Placental pericyte (primary cell): ENCODE measurements around the gene SSNA1. TPM values are rescaled to one million over a fixed set of nuclear protein-coding genes. Genes with fewer than 3 reads are reported as not detected.

Experiments used
- small RNA-seq: library from RNA; depleted of rRNA; stranded (forward); fragments of <200 nt; gene quantifications from one replicate; pipeline ENCODE3, GENCODE V24; 2012; ENCODE audit warnings: low replicate concordance
- total RNA-seq: library from RNA; depleted of rRNA; stranded (reverse); fragments of >200 nt; gene quantifications from 2 replicates; pipeline ENCODE4 v1.2.3, GENCODE V29; 2012

SSNA1 gene
- total RNA-seq = 75.5 and 82.3 TPM in 2 replicates

DNA sequence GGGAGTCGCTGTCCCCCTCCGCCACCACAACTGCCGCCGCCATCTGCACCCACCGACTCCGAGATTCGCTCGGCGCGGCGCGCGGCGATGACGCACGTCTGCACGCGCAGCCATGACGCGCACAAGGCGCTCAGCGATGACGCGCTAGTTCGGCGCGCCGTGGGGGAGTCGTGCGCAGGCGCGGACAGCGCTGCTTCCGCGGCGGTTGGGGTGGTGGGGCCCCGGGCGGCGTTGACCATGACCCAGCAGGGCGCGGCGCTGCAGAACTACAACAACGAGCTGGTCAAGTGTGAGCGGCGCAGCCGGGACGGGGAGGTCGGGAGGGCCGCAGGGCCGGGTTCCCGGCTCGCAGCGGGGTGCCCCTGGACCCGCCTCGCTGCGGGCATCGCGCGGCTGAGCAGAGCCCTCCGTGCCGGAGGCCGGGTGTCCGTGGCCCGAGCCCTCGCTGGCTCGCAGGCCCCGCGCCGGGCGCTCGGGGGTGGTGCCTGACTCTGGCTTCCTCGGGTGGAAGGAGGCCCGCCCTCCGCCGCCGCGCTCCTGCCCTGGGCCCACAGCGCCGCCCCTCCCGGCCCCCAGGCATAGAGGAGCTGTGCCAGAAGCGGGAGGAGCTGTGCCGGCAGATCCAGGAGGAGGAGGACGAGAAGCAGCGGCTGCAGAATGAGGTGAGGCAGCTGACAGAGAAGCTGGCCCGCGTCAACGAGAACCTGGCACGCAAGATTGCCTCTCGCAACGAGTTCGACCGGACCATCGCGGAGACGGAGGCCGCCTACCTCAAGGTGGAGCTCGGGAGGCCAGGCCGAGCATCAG is at the start of gene SSNA1, which contains the start of gene ANAPC2:
SSNA1 (plus strand) TSS at position 187 of the 807 bp plus-strand sequence; CDS start at position 238, 51 bp downstream.
ANAPC2 (minus strand) TSS at position 71 of the 807 bp plus-strand sequence; CDS start at position 43, 28 bp downstream.

GRCh38 chr9:137138722-137139467 is 49.6 kb upstream of the SSNA1 start, which contains the start of gene GRIN1:
TSS of gene GRIN1 (plus strand) at chr9:137139154. CDS start at chr9:137139487, 333 bp downstream.

GRCh38 chr9:137169896-137170358 is 18.5 kb upstream of the SSNA1 start, which contains the start of gene LRRC26:
TSS of gene LRRC26 (minus strand) at chr9:137170051. CDS start at chr9:137169943, 108 bp downstream.

GRCh38 chr9:137200311-137201204 is 12.1 kb downstream of the SSNA1 start, which contains the start of gene TPRN:
TSS of gene TPRN (minus strand) at chr9:137200741. CDS start at chr9:137200711, 30 bp downstream.

DNA sequence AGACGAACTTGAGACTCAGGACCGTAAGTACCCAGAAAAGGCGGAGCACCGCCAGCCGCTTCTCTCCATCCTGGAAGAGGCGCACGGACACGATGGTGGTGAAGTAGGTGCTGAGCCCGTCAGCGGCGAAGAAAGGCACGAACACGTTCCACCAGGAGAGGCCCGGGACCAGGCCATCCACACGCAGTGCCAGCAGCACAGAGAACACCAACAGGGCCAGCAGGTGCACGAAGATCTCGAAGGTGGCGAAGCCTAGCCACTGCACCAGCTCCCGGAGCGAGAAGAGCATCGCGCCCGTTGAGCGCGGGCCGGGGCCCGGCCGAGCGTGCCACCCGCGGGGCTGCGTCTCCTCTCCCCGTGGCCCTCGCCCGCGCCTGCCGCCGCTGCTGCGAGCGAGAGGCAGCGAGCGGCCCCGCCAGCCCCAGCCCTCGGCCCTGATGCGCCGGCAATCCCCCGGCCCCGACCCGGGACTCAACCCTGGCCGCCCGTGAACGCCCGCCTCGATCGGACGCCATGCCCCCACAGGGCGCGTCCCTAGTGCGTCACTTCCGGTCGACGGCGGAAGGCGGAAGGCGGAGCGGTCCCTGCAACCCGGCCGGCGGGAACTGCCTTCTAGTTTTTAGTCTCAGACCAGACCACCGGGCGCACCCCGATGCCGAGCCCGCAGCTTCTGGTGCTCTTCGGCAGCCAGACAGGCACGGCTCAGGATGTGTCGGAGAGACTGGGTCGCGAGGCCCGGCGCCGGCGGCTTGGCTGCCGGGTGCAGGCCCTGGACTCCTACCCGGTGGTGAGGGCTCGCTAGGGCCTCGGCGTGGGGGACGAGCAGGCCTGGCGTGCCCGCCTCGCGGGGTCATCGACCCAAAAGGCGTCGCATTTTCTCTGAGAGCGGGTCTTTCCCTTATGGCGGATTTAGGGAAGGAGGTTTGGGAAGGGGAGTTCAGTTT is 16.9 kb downstream of the SSNA1 start, which contains the start of the genes NDOR1 and TMEM203:
NDOR1 (plus strand) TSS at position 575 of the 944 bp plus-strand sequence; CDS start at position 653, 78 bp downstream.
TMEM203 (minus strand) TSS at position 523 of the 944 bp plus-strand sequence; CDS start at position 289, 234 bp downstream.

GRCh38 chr9:137222190-137223077 is 34.0 kb downstream of the SSNA1 start, which contains the start of gene RNF208:
TSS of gene RNF208 (minus strand) at chr9:137222240. CDS start at chr9:137221212, 1,028 bp downstream.

DNA sequence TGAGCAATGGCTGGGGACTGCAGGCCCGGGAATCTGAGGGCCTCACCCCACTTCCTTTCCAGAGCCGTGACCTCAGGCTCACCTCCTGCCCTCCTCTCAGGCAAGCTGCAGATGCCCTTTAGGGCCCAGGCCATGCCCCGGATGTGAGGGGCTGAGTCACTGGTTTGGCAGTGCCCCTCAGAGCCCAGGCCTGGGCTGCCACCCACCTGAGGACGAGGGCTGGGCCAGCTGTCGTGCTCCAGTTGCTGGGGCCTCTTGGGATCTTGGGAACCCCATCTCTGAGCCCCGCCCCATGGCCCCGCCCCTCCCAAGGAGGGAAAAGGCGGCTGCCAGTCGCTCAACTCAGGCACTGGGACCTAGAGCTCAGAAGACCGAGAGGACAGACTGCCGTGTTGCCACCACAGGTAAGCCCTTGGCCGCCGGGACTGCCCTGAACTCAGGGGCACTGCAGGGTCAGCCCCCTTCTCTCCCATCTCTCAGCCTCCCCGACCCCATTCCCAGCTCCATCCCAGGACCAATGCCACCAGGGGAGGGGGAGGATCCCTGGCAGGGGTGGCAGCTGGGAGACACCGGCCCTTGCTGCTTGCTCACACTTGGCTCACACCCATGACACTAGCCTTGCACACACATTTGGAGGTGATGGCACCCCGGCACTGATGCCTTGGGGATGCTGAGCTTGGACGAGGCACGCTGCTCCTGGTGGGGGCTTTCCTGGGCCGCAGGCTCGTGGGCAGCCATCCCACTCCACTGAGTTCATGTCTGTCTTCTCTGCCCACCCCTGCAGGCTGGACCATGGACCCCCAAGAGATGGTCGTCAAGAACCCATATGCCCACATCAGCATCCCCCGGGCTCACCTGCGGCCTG is 36.6 kb downstream of the SSNA1 start, which contains the start of gene CYSRT1:
CYSRT1 (plus strand) TSS at position 345 of the 865 bp plus-strand sequence; CDS start at position 793, 448 bp downstream.

GRCh38 chr9:137227054-137227852 is 38.8 kb downstream of the SSNA1 start, which contains the start of gene RNF224:
TSS of gene RNF224 (plus strand) at chr9:137227502. CDS start at chr9:137228336, 834 bp downstream.

GRCh38 chr9:137230705-137231371 is 42.4 kb downstream of the SSNA1 start, which contains the start of gene SLC34A3:
TSS of gene SLC34A3 (plus strand) at chr9:137230901. CDS start at chr9:137231703, 802 bp downstream.

Small RNAs within 50 kb of the gene (small RNA-seq; reads per million reads assigned to genes)
- gene MIR3621 = not detected

Other genes starting within 250 kb of the SSNA1 start
- 198 and 213 TPM in 2 replicates for gene FBXW5, start 243.9 kb upstream of the SSNA1 start, total RNA-seq
- gene C8G, start 243.4 kb upstream of the SSNA1 start, total RNA-seq = 0.66 TPM in 1 of 2 replicates, not detected in the other
- gene LCN12, start 236.4 kb upstream of the SSNA1 start, total RNA-seq = 0.88 TPM in 1 of 2 replicates, not detected in the other
- gene PTGDS, start 211.2 kb upstream of the SSNA1 start, total RNA-seq = 4.2 and 78.6 TPM in 2 replicates
- gene LCNL1, start 205.7 kb upstream of the SSNA1 start, total RNA-seq = 0.14 and 9.8 TPM in 2 replicates
- gene PAXX, start 196.3 kb upstream of the SSNA1 start, total RNA-seq = 12.0 and 13.9 TPM in 2 replicates
- 4.3 and 12.7 TPM in 2 replicates for gene CLIC3, start 192.1 kb upstream of the SSNA1 start, total RNA-seq
- 18.8 and 18.9 TPM in 2 replicates for gene ABCA2, start 160.4 kb upstream of the SSNA1 start, total RNA-seq
- gene FUT7, start 156.6 kb upstream of the SSNA1 start, total RNA-seq = not detected in 2 replicates
- gene NPDC1, start 142.5 kb upstream of the SSNA1 start, total RNA-seq = 16.0 and 21.0 TPM in 2 replicates
- not detected in 2 replicates for gene ENTPD2, start 134.6 kb upstream of the SSNA1 start, total RNA-seq
- 0.22 and 15.9 TPM in 2 replicates for gene SAPCD2, start 118.1 kb upstream of the SSNA1 start, total RNA-seq
- 28.2 and 29.1 TPM in 2 replicates for gene UAP1L1, start 111.2 kb upstream of the SSNA1 start, total RNA-seq
- gene MAN1B1, start 101.7 kb upstream of the SSNA1 start, total RNA-seq = 68.1 and 103 TPM in 2 replicates
- 58.1 and 86.7 TPM in 2 replicates for gene DPP7, start 73.9 kb upstream of the SSNA1 start, total RNA-seq
- gene GRIN1, start 49.5 kb upstream of the SSNA1 start, total RNA-seq = 0.29 TPM in 1 of 2 replicates, not detected in the other
- gene LRRC26, start 18.6 kb upstream of the SSNA1 start, total RNA-seq = not detected in 2 replicates
- not detected in 2 replicates for gene TMEM210, start 16.6 kb upstream of the SSNA1 start, total RNA-seq
- 30.4 and 32.4 TPM in 2 replicates for gene ANAPC2, start 116 bp upstream of the SSNA1 start, total RNA-seq
- gene TPRN, start 12.1 kb downstream of the SSNA1 start, total RNA-seq = 9.9 and 14.9 TPM in 2 replicates
- gene TMEM203, start 17.0 kb downstream of the SSNA1 start, total RNA-seq = 28.9 and 41.4 TPM in 2 replicates
- gene NDOR1, start 17.0 kb downstream of the SSNA1 start, total RNA-seq = 10.1 and 15.3 TPM in 2 replicates
- gene RNF208, start 33.6 kb downstream of the SSNA1 start, total RNA-seq = 0.22 and 0.43 TPM in 2 replicates
- gene CYSRT1, start 36.5 kb downstream of the SSNA1 start, total RNA-seq = 0.14 and 0.66 TPM in 2 replicates
- gene RNF224, start 38.8 kb downstream of the SSNA1 start, total RNA-seq = not detected in 2 replicates
- gene SLC34A3, start 42.2 kb downstream of the SSNA1 start, total RNA-seq = not detected in 2 replicates
- gene TUBB4B, start 52.6 kb downstream of the SSNA1 start, total RNA-seq = 93.4 and 509 TPM in 2 replicates
- not detected in 2 replicates for gene STPG3, start 62.6 kb downstream of the SSNA1 start, total RNA-seq
- 44.2 and 74.0 TPM in 2 replicates for gene NELFB, start 66.7 kb downstream of the SSNA1 start, total RNA-seq
- gene TOR4A, start 89.0 kb downstream of the SSNA1 start, total RNA-seq = 48.1 and 108 TPM in 2 replicates
- 0.43 TPM in 1 of 2 replicates, not detected in the other for gene NRARP, start 113.6 kb downstream of the SSNA1 start, total RNA-seq
- gene EXD3, start 234.5 kb downstream of the SSNA1 start, total RNA-seq = 5.4 and 8.3 TPM in 2 replicates
- 0.14 and 0.66 TPM in 2 replicates for gene NOXA1, start 234.7 kb downstream of the SSNA1 start, total RNA-seq